HFF-Myc (cell line): ENCODE data around the gene SYCE3.

Source experiments
- DNase-seq: peaks from one replicate; pipeline ENCODE4 v3.0.0-alpha.2; 2011; ENCODE audit warnings: low read depth; ENCODE audit errors: extremely low read depth
- H3K4me3 ChIP-seq: replicated peaks from 2 replicates; pipeline ENCODE4 v1.5.1; 2011; ENCODE audit warnings: low read depth, mild to moderate bottlenecking, control low read depth, low read length
- TF ChIP-seq, protein P1 (sequence below): IDR thresholded peaks from 2 replicates; pipeline ENCODE4 v1.5.1; 2012; ENCODE audit warnings: mild to moderate bottlenecking, low read depth, low read length, control low read depth; ENCODE audit errors: missing control alignments

The SYCE3 gene

GRCh38 chr22:50530580-50530876 is 32.2 kb downstream of the SYCE3 start:
- DNase-seq = no peak

DNA sequence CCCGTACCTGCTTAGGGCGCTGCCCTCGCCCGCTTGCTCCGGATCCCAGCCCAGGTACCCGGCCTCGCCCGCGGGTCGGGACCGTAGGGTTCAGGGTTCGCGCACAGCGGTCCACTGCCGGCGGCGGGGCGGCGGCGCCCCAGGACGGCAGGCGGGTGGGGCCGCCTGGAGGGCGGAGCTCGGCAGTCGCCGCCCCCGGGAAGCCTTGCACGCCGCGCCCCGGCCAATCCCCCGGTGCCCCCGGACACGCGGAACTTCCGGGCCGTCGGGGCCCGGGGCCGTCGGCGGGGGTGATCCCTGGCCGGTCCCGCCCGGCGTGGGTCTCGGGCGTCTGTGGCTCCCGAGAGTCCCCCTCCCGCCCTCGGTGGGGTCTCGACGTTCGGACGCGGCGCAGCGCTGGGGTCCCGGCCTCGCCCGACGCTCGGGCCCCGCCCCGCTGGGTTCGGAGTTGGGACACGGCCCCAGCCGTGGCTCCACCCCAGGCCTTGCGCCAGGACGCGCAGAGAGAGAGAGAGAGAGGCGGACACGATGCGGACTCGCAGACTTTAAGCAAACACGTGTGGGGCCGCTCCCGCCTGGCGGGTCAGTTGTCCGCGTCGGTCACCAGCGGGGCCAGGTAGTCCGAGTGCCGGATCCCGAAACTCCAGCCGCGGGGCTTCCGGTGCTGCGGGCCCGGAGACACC is 32.7 kb downstream of the SYCE3 start, which contains the start of gene TYMP:
Gene TYMP, minus strand, starts transcription at position 116 of the 683 bp plus-strand sequence. CDS start 303 bp downstream, outside the sequence.
- peak within 1 kb of the TSS; percentile 43 for H3K4me3 ChIP-seq
- TF ChIP-seq, protein P1, sequence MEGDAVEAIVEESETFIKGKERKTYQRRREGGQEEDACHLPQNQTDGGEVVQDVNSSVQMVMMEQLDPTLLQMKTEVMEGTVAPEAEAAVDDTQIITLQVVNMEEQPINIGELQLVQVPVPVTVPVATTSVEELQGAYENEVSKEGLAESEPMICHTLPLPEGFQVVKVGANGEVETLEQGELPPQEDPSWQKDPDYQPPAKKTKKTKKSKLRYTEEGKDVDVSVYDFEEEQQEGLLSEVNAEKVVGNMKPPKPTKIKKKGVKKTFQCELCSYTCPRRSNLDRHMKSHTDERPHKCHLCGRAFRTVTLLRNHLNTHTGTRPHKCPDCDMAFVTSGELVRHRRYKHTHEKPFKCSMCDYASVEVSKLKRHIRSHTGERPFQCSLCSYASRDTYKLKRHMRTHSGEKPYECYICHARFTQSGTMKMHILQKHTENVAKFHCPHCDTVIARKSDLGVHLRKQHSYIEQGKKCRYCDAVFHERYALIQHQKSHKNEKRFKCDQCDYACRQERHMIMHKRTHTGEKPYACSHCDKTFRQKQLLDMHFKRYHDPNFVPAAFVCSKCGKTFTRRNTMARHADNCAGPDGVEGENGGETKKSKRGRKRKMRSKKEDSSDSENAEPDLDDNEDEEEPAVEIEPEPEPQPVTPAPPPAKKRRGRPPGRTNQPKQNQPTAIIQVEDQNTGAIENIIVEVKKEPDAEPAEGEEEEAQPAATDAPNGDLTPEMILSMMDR = no peak
- DNase-seq = no peak

More at GRCh38 chr22:50530580-50530876, 32.2 kb downstream of the SYCE3 start:
- TF ChIP-seq, protein P1 = no peak
- H3K4me3 ChIP-seq = peak overlapping the region; percentile 43

GRCh38 chr22:50529416-50529896 is 33.3 kb downstream of the SYCE3 start:
- DNase-seq = no peak
- TF ChIP-seq, protein P1 = no peak
- H3K4me3 ChIP-seq = peak overlapping the region; percentile 43

- DNase-seq = no peak
- TF ChIP-seq, protein P1 = no peak
- H3K4me3 ChIP-seq = peak overlapping the region; percentile 43
Measured at GRCh38 chr22:50528682-50529415, 33.9 kb downstream of the SYCE3 start.

DNA sequence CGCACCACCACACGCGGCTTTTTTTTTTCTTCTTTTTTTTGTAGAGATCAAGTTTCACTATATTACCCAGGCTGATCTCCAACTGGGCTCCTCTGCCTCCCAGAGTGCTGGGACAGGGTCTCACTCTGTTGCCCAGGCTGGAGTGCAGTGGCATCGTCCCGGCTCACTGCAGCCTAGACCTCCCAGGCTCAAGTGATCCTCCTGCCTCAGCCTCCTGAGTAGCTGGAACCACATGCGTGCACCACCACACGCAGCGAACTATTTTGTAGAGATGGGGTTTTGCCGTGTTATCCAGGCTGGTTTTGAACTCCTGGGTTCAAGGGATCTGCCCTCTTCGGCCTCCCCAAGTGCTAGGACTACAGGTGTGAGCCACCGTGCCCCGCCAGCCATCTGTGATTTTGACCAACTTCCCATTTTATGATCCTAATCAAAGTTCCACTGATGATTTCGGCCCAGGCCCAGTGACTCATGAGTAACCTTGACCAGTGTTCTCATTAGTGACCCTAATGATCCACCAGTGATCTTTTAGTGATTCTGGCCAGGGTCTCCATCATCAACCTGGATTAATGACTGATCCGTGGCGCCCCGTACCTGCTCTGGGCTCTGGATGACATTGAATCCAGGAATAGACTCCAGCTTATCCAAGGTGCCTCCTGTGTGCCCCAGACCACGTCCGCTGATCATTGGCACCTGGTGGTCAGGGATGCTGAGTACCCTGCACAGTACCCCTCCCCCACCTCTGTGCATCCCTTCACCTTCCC is 34.6 kb downstream of the SYCE3 start:
- TF ChIP-seq, protein P1 = no peak
- DNase-seq = no peak
- H3K4me3 ChIP-seq = no peak overlapping the region

DNA sequence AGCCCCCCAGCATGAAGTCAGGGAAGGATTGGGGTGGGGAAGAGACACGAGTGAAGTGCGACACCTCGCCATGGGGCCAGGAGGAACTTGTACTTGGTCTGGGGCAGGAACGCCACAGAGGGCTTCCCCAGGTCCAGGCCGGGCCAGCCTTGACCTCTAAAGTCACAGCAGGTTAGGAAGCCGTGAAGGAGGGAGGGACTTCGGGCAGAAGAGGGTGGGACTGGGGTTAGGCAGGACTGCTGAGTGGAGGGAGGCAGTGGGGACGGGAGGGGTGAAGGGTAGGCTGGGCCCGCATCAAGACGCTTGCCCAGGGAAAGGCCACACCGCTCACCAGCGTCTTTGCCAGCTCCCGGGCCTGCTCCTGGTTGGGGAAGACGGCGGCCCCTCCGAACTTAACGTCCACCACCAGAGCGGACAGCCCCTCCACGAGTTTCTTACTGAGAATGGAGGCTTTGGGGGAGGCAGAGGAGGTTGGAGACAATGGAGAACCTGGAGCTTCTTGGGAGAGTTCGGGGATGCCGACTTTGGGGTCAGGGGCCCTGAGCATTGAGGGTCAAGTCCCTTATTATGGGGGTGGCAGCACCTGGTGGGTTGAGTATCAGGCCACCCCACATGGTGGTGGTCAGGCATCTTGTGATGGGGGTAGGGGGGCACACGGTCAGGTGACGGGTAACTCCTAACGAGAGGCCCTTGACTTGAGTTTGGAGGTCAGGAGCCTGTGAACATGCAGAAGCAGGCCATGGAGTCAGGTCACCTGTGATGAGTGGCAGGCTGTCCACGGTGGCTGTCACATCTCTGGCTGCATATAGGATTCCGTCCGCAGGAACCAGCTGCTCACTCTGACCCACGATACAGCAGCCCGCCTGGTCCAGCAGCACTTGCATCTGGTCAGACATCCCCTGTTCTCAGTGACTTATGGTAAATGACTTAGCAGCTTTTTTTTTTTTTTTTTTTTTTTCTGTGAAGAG is 35.6 kb downstream of the SYCE3 start:
- no peak for DNase-seq
- H3K4me3 ChIP-seq = peak overlapping the region; percentile 78
- TF ChIP-seq, protein P1 = no peak
